ENCODE measurements around the gene KIRREL3.

DNA sequence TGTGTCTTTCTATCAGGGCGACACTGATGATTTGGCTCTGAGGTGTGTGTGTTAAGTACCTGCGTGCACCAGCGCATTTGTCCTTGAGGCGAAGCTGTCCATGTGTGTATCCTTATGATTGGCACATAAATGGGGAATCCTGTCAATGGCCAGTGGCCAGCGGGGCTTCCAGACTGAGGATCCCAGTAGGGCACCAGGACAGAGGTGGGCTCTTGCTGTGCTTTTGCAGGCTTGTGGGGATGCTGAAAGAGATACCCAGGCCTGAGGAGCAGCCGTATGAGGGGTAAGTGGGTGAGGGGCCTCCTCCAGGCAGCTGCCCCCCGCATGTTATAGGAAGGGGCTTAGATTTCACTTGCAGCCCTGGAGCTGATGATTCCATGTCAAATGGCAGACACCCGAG lies 488.3 kb downstream of the KIRREL3 start:
- TF ChIP-seq, protein P1, sequence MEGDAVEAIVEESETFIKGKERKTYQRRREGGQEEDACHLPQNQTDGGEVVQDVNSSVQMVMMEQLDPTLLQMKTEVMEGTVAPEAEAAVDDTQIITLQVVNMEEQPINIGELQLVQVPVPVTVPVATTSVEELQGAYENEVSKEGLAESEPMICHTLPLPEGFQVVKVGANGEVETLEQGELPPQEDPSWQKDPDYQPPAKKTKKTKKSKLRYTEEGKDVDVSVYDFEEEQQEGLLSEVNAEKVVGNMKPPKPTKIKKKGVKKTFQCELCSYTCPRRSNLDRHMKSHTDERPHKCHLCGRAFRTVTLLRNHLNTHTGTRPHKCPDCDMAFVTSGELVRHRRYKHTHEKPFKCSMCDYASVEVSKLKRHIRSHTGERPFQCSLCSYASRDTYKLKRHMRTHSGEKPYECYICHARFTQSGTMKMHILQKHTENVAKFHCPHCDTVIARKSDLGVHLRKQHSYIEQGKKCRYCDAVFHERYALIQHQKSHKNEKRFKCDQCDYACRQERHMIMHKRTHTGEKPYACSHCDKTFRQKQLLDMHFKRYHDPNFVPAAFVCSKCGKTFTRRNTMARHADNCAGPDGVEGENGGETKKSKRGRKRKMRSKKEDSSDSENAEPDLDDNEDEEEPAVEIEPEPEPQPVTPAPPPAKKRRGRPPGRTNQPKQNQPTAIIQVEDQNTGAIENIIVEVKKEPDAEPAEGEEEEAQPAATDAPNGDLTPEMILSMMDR (IDR thresholded peaks at IDR 0.05; ENCODE audit: insufficient read depth, low read length) = no peak
- TF ChIP-seq REST (IDR thresholded peaks at IDR 0.05; ENCODE audit: insufficient replicate concordance, low read depth) = no peak
- no peak for TF ChIP-seq POLR2AphosphoS5 (IDR thresholded peaks at IDR 0.05; ENCODE audit: low read depth)
- no peak for TF ChIP-seq GABPA (IDR thresholded peaks at IDR 0.05; ENCODE audit: low read depth)

Measured in HL-60 (cell line).